Body of pancreas (tissue), 4 donors: Measurements from ENCODE around the gene SLC22A23. TPM values are rescaled to one million over a fixed set of nuclear protein-coding genes. Genes with fewer than 3 reads are reported as not detected.

ENCODE experiments used
- ATAC-seq: fragments of 150-250 bp; one replicate; pipeline ENCODE4 v1.9.1; 2016
- DNase-seq, 4 donors: peaks; one replicate each; pipeline ENCODE4 v3.0.0-alpha.2; 2019
- H3K27ac ChIP-seq, 4 donors: fragments of 200-600 bp; sonication (generic); 1 replicate in 3 of 4; 2 replicates in 1 of 4; pipeline versions ENCODE4 v1.5.1 to v1.6.1; 2016 to 2019; ENCODE audit warnings: mild to moderate bottlenecking in 1 of 4, mixed read lengths in 1 of 4, moderate library complexity in 1 of 4
- H3K27me3 ChIP-seq, 2 donors: fragments of 200-600 bp; sonication (generic); one replicate each; pipeline ENCODE4 v1.6.0; 2016; ENCODE audit warnings: mild to moderate bottlenecking in 1 of 2
- H3K36me3 ChIP-seq, 2 donors: fragments of 200-600 bp; sonication (generic); replicated peaks in 1 of 2; 2 replicates each; pipeline ENCODE4 v1.5.1; 2016; ENCODE audit warnings: low read depth in 2 of 2; ENCODE audit not compliant: insufficient read depth in 1 of 2
- H3K4me1 ChIP-seq: fragments of 200-600 bp; sonication (generic); one replicate; pipeline ENCODE4 v1.6.0; 2016
- H3K4me3 ChIP-seq, 2 donors: fragments of 200-600 bp; sonication (generic); 1 replicate in 1 of 2; 2 replicates in 1 of 2; pipeline ENCODE4 v1.5.1; 2016 to 2019
- H3K9me3 ChIP-seq, 3 donors: fragments of 200-600 bp; sonication (generic); 1 replicate in 2 of 3; 2 replicates in 1 of 3; pipeline ENCODE4 v1.5.1; 2016
- CTCF ChIP-seq, 7 experiments: fragments of 450-650 bp in 4 of 7; fragments of 200-600 bp in 3 of 7; sonication (generic) in 3 of 7; IDR thresholded peaks; one replicate each; pipeline ENCODE4 v1.5.1; 2016 to 2019; ENCODE audit warnings: antibody characterized with exemption in 7 of 7
- POLR2A ChIP-seq, 3 donors: fragments of 450-650 bp; IDR thresholded peaks; one replicate each; pipeline ENCODE4 v1.6.1; 2016; ENCODE audit warnings: antibody characterized with exemption in 3 of 3, mild to moderate bottlenecking in 2 of 3
- WGBS, 2 donors: methylation state at CpG; one replicate each; pipeline ENCODE4 v1.1.5; 2017; 5-methylcytosine and 5-hydroxymethylcytosine counted together
- intact Hi-C: fragments of 100-400 bp; cut with DNase I; formaldehyde crosslinking; loops from one replicate; pipeline ENCODE4 v1.15.1; 2023
- total RNA-seq, 2 donors: library from RNA; depleted of rRNA; stranded (reverse); fragments of >200 nt; gene quantifications; one replicate each; pipeline ENCODE4 v1.1.0, GENCODE V29; 2016

SLC22A23 gene
- total RNA-seq, 2 donors from 2014 or later: 20.4 to 32.2 TPM

GRCh38 chr6:3457710-3458602 is 1.1 kb upstream of the SLC22A23 start:
- Histone ChIP-seq H3K27ac (peak overlapping the region in 3 of 4 donors; percentile 54 to 68 (median 56)), H3K4me1 (peaks cover 21% of the 10 kb centered on the region), H3K36me3 (no peaks in the 10 kb centered on the region), H3K27me3 (no peaks in the 10 kb centered on the region), H3K4me3 (peak overlapping the region in 1 of 2 donors; percentile 66), H3K9me3 (no peaks in the 10 kb centered on the region)
- DNase-seq (peak; percentile 54 to 77 (median 60)), ATAC-seq (peak; percentile 33)
- intact Hi-C loops: loop anchor here (10.0 kb wide), 1 partner anchor 173 kb away; no protein-coding TSS in a partner anchor
- no peak for TF ChIP-seq POLR2A (IDR thresholded peaks at IDR 0.05)
- TF ChIP-seq CTCF (IDR thresholded peaks at IDR 0.05): no peak
- 16 to 24% methylated on average over 28 to 29 of the region's 29 CpGs for WGBS, 2 donors

- DNase-seq: peak in 1 of 4 donors; percentile 18
- no peaks in the 10 kb centered on the region for H3K27me3 ChIP-seq
- H3K36me3 ChIP-seq: no peaks in the 10 kb centered on the region
- peak overlapping the region in 1 of 2 donors; percentile 13 for H3K4me3 ChIP-seq
- intact Hi-C loops: loop anchor here (10.0 kb wide), 1 partner anchor 172 kb away; no protein-coding TSS in a partner anchor
- no peaks in the 10 kb centered on the region for H3K9me3 ChIP-seq
- TF ChIP-seq CTCF (IDR thresholded peaks at IDR 0.05) (no peak), POLR2A (IDR thresholded peaks at IDR 0.05) (no peak)
- whole genome bisulfite sequencing, 2 donors: 0% methylated on average over 68 of the region's 89 CpGs; no CpG with 5 or more reads in 1 of the 2 donors
- ATAC-seq: peak; percentile 51
- H3K4me1 ChIP-seq: peaks cover 23% of the 10 kb centered on the region
- H3K27ac ChIP-seq: peak overlapping the region; percentile 37 to 68 (median 62)
Measured at GRCh38 chr6:3456395-3456897, 404 bp downstream of the SLC22A23 start.

GRCh38 chr6:3455569-3456394 is 1.1 kb downstream of the SLC22A23 start:
- ATAC-seq (peak; percentile 4), DNase-seq (peak; percentile 38 to 64 (median 48))
- 1 to 2% methylated on average over 9 to 55 of the region's 58 CpGs for WGBS, 2 donors
- Histone ChIP-seq H3K27ac (peak overlapping the region; percentile 37 to 64 (median 60)), H3K9me3 (no peaks in the 10 kb centered on the region), H3K36me3 (no peaks in the 10 kb centered on the region), H3K4me3 (peak overlapping the region; percentile 13 to 37), H3K4me1 (peaks cover 29% of the 10 kb centered on the region), H3K27me3 (no peaks in the 10 kb centered on the region)
- no peak for TF ChIP-seq CTCF (IDR thresholded peaks at IDR 0.05)
- intact Hi-C loops: loop anchor here (10.0 kb wide), 1 partner anchor 171 kb away; no protein-coding TSS in a partner anchor

GRCh38 chr6:3455147-3455568 is 1.7 kb downstream of the SLC22A23 start:
- peak; percentile 26 to 63 (median 40) for DNase-seq
- H3K9me3 ChIP-seq: no peaks in the 10 kb centered on the region
- WGBS, 2 donors: 13 to 19% methylated on average over 11 of the region's 11 CpGs
- peak overlapping the region; percentile 37 to 64 (median 60) for H3K27ac ChIP-seq
- peak overlapping the region in 1 of 2 donors; percentile 37 for H3K4me3 ChIP-seq
- peak; percentile 10 for ATAC-seq
- peaks cover 29% of the 10 kb centered on the region for H3K4me1 ChIP-seq
- H3K27me3 ChIP-seq: no peaks in the 10 kb centered on the region
- TF ChIP-seq CTCF (IDR thresholded peaks at IDR 0.05) (no peak), POLR2A (IDR thresholded peaks at IDR 0.05) (peak in 2 of 3 donors; percentile 32 to 43)
- no peaks in the 10 kb centered on the region for H3K36me3 ChIP-seq
- intact Hi-C loops: loop anchor here (10.0 kb wide), 1 partner anchor 170 kb away; no protein-coding TSS in a partner anchor
